Adrenal gland (tissue), 5 donors: Measurements from ENCODE around the gene PRSS33.

ENCODE experiments used
- POLR2A ChIP-seq, 2 donors: fragments of 450-650 bp; IDR thresholded peaks; one replicate each; pipeline ENCODE4 v1.6.1; 2017; ENCODE audit warnings: antibody characterized with exemption in 2 of 2, mild to moderate bottlenecking in 2 of 2, moderate library complexity in 1 of 2
- TF ChIP-seq, protein P1 (sequence below), 6 experiments: fragments of 450-650 bp in 4 of 6; fragments of 200-600 bp in 2 of 6; sonication (generic) in 1 of 6; IDR thresholded peaks; 1 replicate in 5 of 6; 2 replicates in 1 of 6; pipeline versions ENCODE4 v1.5.1 to v1.8.0; 2016 to 2021; ENCODE audit warnings: antibody characterized with exemption in 6 of 6, mild to moderate bottlenecking in 2 of 6, moderate library complexity in 1 of 6
- donor health status: DM: no; HTN: no; CAD: no.

DNA sequence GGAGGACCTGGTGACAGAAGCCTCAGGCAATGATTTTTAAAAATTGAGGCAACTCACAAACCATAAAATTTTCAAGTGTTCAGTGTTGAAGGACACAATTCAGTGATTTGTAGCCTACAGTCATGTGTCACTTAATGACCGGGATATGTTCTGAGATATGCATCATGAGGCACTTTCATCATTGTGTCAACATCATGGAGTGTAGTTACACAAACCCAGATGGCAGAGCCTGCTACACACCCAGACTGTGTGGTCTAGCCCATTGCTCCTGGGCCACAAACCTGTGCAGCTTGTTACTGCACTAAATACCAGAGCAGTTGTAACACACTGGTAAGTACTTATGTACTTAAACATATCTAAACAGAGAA lies 12.5 kb upstream of the PRSS33 start:
- TF ChIP-seq, protein P1, sequence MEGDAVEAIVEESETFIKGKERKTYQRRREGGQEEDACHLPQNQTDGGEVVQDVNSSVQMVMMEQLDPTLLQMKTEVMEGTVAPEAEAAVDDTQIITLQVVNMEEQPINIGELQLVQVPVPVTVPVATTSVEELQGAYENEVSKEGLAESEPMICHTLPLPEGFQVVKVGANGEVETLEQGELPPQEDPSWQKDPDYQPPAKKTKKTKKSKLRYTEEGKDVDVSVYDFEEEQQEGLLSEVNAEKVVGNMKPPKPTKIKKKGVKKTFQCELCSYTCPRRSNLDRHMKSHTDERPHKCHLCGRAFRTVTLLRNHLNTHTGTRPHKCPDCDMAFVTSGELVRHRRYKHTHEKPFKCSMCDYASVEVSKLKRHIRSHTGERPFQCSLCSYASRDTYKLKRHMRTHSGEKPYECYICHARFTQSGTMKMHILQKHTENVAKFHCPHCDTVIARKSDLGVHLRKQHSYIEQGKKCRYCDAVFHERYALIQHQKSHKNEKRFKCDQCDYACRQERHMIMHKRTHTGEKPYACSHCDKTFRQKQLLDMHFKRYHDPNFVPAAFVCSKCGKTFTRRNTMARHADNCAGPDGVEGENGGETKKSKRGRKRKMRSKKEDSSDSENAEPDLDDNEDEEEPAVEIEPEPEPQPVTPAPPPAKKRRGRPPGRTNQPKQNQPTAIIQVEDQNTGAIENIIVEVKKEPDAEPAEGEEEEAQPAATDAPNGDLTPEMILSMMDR (IDR thresholded peaks at IDR 0.05), result no peak
- no peak for TF ChIP-seq POLR2A (IDR thresholded peaks at IDR 0.05)
